Endothelial cell of umbilical vein (primary cell): Measurements from ENCODE around the gene GALNT9.

Source experiments
- GATA2 ChIP-seq: IDR thresholded peaks from 2 replicates; pipeline ENCODE4 v1.7.0; 2011; ENCODE audit warnings: low read depth, mild to moderate bottlenecking, moderate library complexity, mixed read lengths, low read length; ENCODE audit not compliant: insufficient read length, insufficient read depth
- MAX ChIP-seq: IDR thresholded peaks from 2 replicates; pipeline ENCODE4 v1.6.1; 2011; ENCODE audit not compliant: insufficient read depth, insufficient read length
- MYC ChIP-seq: IDR thresholded peaks from one replicate; pipeline ENCODE4 v1.6.1; 2011; ENCODE audit warnings: mild to moderate bottlenecking, low read depth, low read length
- POLR2A ChIP-seq: IDR thresholded peaks from 2 replicates; pipeline ENCODE4 v1.6.1; 2012; ENCODE audit warnings: low read depth, mild to moderate bottlenecking, control low read depth, low read length
- POLR2AphosphoS5 ChIP-seq: IDR thresholded peaks from 2 replicates; pipeline ENCODE4 v1.6.1; 2012; ENCODE audit warnings: low read depth, mild to moderate bottlenecking, control low read depth, low read length, moderate library complexity; ENCODE audit not compliant: insufficient read depth
- TF ChIP-seq, protein P1 (sequence below), 2 donors: IDR thresholded peaks; 1 replicate in 1 of 2; 2 replicates in 1 of 2; pipeline ENCODE4 v1.5.1; 2011; ENCODE audit warnings: low read length in 2 of 2, mild to moderate bottlenecking in 2 of 2, moderate library complexity in 2 of 2, control low read depth in 1 of 2, inconsistent platforms in 1 of 2, low read depth in 1 of 2; ENCODE audit not compliant: insufficient read depth in 1 of 2; ENCODE audit errors: extremely low read depth in 1 of 2

- TF ChIP-seq POLR2AphosphoS5 (peak; percentile 31), MAX (no peak), GATA2 (no peak), POLR2A (no peak), MYC (no peak)
- TF ChIP-seq, protein P1, sequence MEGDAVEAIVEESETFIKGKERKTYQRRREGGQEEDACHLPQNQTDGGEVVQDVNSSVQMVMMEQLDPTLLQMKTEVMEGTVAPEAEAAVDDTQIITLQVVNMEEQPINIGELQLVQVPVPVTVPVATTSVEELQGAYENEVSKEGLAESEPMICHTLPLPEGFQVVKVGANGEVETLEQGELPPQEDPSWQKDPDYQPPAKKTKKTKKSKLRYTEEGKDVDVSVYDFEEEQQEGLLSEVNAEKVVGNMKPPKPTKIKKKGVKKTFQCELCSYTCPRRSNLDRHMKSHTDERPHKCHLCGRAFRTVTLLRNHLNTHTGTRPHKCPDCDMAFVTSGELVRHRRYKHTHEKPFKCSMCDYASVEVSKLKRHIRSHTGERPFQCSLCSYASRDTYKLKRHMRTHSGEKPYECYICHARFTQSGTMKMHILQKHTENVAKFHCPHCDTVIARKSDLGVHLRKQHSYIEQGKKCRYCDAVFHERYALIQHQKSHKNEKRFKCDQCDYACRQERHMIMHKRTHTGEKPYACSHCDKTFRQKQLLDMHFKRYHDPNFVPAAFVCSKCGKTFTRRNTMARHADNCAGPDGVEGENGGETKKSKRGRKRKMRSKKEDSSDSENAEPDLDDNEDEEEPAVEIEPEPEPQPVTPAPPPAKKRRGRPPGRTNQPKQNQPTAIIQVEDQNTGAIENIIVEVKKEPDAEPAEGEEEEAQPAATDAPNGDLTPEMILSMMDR (IDR thresholded peaks at IDR 0.05; ENCODE audit: extremely low read depth in 1 of 2, insufficient read depth in 1 of 2, low read depth in 1 of 2, low read length in 2 of 2) = peak in 1 of 2 donors; percentile 5
Observed at GRCh38 chr12:132189378-132190011, 139.9 kb downstream of the GALNT9 start.
